ENCODE results near the gene PLCL1.

Gene PLCL1

DNA sequence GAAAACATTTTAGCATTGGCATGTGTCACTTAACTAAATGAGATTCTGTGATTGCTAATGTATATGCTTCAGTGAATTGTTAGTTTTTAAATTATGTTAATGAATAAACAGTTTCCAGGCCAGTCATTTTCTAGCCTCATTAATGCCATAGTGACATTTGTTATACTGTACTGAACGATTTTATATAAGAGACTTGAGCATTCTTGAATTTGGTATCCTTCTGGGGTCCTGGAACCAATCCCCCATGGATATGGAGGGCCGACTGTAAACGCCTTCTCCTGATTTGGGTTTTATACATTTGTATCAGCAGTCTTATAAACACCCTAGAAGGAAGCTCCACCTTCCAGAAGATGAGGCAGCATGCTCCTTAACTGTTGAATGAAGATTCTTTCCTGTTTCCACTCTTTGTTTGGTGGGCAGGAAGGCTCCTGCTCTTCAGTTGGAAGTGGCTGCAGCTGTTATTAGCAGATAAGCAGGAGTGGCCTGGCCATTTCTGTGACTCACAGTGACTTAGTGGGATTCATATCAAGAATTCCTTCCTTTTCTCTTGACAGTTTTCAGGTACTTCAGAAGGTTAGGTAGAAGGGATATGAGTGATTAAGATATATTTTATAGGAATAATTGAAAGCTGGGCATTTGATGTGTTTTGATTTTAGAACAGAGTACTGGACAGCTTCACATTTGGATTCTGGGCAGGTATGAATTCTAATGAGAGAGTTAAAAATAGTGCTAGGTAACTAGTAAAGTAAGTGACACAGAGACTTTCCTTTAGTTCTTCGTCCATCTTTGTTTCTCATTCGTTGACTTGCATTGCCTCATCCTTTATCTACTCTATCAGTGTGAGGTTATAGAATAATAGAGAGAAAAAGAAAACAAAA lies 124.9 kb downstream of the PLCL1 start:
- Histone ChIP-seq H3K36me3 (ENCODE audit: control insufficient read depth, insufficient read depth, low read length) (no peaks in the 10 kb centered on the region), H3K4me3 (ENCODE audit: low read depth, low read length) (no peak overlapping the region), H3K4me1 (ENCODE audit: control insufficient read depth, insufficient read depth, low read length) (no peaks in the 10 kb centered on the region), H3K9me3 (ENCODE audit: control insufficient read depth, insufficient read depth, low read depth, low read length) (0 out of 2 replicates have a peak, but pooled peaks cover 2% of the 10 kb centered on the region), H3K27me3 (ENCODE audit: control insufficient read depth, insufficient read depth, low read length) (no peaks in the 10 kb centered on the region), H3K27ac (ENCODE audit: low read depth, low read length) (no peak overlapping the region), H3K9ac (ENCODE audit: low read length) (no peak overlapping the region)

DNA sequence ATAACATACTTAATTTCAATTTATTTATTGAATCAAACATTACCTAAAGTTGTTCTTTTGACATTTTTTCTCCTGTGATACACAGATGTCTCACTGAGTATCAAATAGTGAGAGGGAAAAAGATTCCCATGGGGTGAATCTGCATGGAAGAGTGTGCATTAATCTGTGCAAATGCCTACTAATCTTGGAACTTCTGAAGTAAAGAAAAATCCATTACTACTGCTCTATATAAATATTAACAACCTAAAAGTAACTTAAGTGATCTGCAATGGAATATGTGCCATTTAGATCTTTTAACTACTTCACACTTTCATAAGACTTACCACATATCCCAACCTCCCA lies 125.5 kb downstream of the PLCL1 start:
- Histone ChIP-seq H3K4me3 (ENCODE audit: low read depth, low read length) (no peak overlapping the region), H3K9ac (ENCODE audit: low read length) (no peak overlapping the region), H3K36me3 (ENCODE audit: control insufficient read depth, insufficient read depth, low read length) (no peaks in the 10 kb centered on the region), H3K27ac (ENCODE audit: low read depth, low read length) (no peak overlapping the region), H3K9me3 (ENCODE audit: control insufficient read depth, insufficient read depth, low read depth, low read length) (no peaks in the 10 kb centered on the region), H3K27me3 (ENCODE audit: control insufficient read depth, insufficient read depth, low read length) (no peaks in the 10 kb centered on the region), H3K4me1 (ENCODE audit: control insufficient read depth, insufficient read depth, low read length) (no peaks in the 10 kb centered on the region)

DNA sequence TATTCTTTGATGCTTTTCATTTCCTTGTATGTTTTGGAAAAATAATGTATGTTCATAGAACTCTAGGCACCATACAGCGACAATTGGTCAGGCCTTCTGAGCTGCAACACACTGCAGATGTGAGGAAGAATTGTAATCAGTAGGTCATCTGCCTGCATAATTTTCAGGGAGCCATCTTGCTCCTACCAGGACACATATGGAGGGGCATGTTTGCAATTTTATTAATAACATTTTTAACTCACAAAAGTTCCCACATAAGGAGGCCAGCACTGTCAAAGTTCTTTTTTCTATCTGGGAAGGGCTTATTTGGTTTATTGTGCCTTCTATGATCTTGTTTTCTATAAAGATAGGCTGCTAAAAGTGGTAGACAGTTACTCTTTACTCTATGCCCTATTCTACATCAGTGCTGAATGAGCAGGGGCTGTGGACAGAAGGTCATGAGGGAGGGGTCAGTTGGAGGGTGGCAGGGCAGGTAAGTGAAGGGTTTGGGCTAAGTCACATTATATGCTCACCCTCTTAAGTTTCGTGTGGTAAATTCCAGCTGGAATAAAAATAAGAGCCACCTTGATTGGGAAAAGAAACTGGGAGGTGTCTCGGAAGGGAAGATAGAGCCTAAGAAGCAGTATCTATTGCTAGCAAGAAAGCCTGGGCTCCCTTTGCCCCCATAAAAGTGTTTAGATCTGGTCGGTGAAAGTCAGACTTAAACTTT lies 126.3 kb downstream of the PLCL1 start:
- Histone ChIP-seq H3K27ac (ENCODE audit: low read depth, low read length) (no peak overlapping the region), H3K27me3 (ENCODE audit: control insufficient read depth, insufficient read depth, low read length) (no peaks in the 10 kb centered on the region), H3K36me3 (ENCODE audit: control insufficient read depth, insufficient read depth, low read length) (no peaks in the 10 kb centered on the region), H3K9ac (ENCODE audit: low read length) (no peak overlapping the region), H3K9me3 (ENCODE audit: control insufficient read depth, insufficient read depth, low read depth, low read length) (no peaks in the 10 kb centered on the region), H3K4me1 (ENCODE audit: control insufficient read depth, insufficient read depth, low read length) (no peaks in the 10 kb centered on the region), H3K4me3 (ENCODE audit: low read depth, low read length) (no peak overlapping the region)

DNA sequence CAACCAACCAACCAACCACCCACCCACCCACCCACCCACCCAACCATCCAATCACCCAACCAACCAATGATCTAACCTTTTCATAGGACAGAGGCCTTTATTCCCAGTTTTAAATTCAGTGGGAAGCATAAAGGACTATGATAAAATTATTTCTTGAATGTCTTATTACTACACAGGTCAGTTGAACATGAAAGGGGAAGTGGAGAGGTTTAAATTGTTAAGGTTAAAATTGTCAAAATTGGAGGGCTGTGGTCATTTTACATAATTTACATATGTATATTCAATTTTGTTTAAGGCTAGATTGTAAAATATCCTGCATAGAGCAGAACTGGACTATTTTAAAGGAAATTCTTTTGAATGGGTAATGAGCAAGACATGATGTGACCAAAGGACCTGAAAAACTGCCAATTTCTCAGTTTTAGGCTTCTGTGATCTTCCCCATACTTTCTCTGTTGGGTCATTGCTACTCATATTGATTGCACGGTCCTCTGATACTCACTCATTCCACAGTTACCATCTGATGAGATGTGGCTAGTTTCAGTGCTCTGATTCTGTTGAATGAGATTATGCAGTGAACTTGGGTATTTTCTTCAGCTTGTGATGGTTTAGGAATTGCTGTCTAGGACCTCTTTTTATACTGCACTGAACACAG lies 127.4 kb downstream of the PLCL1 start:
- H3K4me1 ChIP-seq (ENCODE audit: control insufficient read depth, insufficient read depth, low read length), result no peaks in the 10 kb centered on the region

DNA sequence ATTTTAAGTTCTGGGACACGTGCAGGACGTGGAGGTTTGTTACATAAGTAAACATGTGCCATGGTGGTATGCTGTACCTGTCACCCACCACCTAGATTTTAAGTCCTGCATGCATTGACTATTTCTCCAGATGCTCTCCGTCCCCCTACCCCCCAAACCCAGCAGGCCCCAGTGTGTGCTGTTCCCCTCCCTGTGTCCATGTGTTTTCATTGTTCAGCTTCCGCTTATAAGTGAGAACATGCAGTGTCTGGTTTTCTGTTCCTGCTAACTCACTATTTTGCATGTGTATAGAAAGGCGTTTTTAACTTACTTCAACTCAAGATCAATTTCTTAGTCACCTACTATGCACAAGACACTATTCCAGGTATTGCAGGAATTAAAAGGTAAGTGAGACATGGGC lies 128.0 kb downstream of the PLCL1 start:
- Histone ChIP-seq H3K4me3 (ENCODE audit: low read depth, low read length) (no peak overlapping the region), H3K27me3 (ENCODE audit: control insufficient read depth, insufficient read depth, low read length) (no peaks in the 10 kb centered on the region), H3K9me3 (ENCODE audit: control insufficient read depth, insufficient read depth, low read depth, low read length) (no peaks in the 10 kb centered on the region), H3K9ac (ENCODE audit: low read length) (no peak overlapping the region), H3K27ac (ENCODE audit: low read depth, low read length) (no peak overlapping the region), H3K4me1 (ENCODE audit: control insufficient read depth, insufficient read depth, low read length) (no peaks in the 10 kb centered on the region), H3K36me3 (ENCODE audit: control insufficient read depth, insufficient read depth, low read length) (no peaks in the 10 kb centered on the region)

More for the DNA sequence above, 127.4 kb downstream of the PLCL1 start:
- H3K9me3 ChIP-seq (ENCODE audit: control insufficient read depth, insufficient read depth, low read depth, low read length), result no peaks in the 10 kb centered on the region
- no peak overlapping the region for H3K27ac ChIP-seq (ENCODE audit: low read depth, low read length)
- no peak overlapping the region for H3K9ac ChIP-seq (ENCODE audit: low read length)
- H3K27me3 ChIP-seq (ENCODE audit: control insufficient read depth, insufficient read depth, low read length), result no peaks in the 10 kb centered on the region
- no peak overlapping the region for H3K4me3 ChIP-seq (ENCODE audit: low read depth, low read length)
- no peaks in the 10 kb centered on the region for H3K36me3 ChIP-seq (ENCODE audit: control insufficient read depth, insufficient read depth, low read length)

DNA sequence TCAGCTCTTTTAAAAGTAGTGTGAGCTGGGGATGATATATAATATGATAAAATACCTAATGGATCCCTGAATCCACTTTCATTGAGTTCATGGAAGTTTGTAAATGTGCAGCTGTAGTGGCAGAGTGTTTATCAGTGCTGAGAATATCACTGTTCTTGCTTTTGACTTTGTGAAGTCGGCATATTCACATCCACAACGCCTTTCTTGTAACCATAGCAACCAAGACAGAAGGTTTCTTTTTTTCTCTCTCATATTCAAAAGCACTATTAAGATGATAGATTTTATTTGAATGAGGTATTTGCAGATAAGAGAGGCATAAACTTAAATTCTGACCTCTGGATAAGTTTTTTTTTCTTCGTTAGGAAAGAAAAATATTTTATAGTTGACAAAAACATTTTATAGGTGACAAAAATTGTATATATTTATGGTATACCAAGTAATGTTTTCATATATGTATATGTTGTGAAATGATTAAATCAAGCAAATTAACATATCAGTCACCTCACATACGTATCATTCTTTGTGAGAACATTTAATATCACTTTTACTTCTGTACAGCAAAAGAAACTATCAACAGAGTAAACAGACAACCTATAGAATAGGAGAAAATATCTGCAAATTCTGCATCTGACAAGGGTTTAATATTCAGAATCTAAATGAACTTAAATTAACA lies 130.0 kb downstream of the PLCL1 start:
- H3K9ac ChIP-seq (ENCODE audit: low read length), result no peak overlapping the region
- H3K4me1 ChIP-seq (ENCODE audit: control insufficient read depth, insufficient read depth, low read length), result no peaks in the 10 kb centered on the region
- no peaks in the 10 kb centered on the region for H3K36me3 ChIP-seq (ENCODE audit: control insufficient read depth, insufficient read depth, low read length)
- H3K27me3 ChIP-seq (ENCODE audit: control insufficient read depth, insufficient read depth, low read length), result no peaks in the 10 kb centered on the region
- H3K4me3 ChIP-seq (ENCODE audit: low read depth, low read length), result no peak overlapping the region
- H3K9me3 ChIP-seq (ENCODE audit: control insufficient read depth, insufficient read depth, low read depth, low read length), result no peaks in the 10 kb centered on the region
- H3K27ac ChIP-seq (ENCODE audit: low read depth, low read length), result no peak overlapping the region

DNA sequence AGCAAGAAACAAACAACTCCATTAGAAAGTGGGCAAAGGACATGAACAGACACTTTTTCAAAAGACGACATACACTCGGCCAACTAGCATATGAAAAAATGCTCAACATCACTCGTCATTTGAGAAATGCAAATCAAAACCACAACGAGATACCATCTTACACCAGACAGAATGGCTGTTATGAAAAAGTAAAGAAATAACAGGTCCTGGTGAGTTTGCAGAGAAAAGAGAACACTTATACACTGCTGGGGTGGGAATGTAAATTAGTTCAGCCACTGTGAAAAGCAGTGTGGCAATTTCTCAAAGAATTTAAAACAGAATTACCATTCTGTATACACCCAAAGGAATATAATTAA lies 130.5 kb downstream of the PLCL1 start:
- no peaks in the 10 kb centered on the region for H3K4me1 ChIP-seq (ENCODE audit: control insufficient read depth, insufficient read depth, low read length)
- no peak overlapping the region for H3K4me3 ChIP-seq (ENCODE audit: low read depth, low read length)
- no peaks in the 10 kb centered on the region for H3K27me3 ChIP-seq (ENCODE audit: control insufficient read depth, insufficient read depth, low read length)
- H3K27ac ChIP-seq (ENCODE audit: low read depth, low read length), result no peak overlapping the region
- no peak overlapping the region for H3K9ac ChIP-seq (ENCODE audit: low read length)
- H3K9me3 ChIP-seq (ENCODE audit: control insufficient read depth, insufficient read depth, low read depth, low read length), result no peaks in the 10 kb centered on the region
- H3K36me3 ChIP-seq (ENCODE audit: control insufficient read depth, insufficient read depth, low read length), result no peaks in the 10 kb centered on the region

DNA sequence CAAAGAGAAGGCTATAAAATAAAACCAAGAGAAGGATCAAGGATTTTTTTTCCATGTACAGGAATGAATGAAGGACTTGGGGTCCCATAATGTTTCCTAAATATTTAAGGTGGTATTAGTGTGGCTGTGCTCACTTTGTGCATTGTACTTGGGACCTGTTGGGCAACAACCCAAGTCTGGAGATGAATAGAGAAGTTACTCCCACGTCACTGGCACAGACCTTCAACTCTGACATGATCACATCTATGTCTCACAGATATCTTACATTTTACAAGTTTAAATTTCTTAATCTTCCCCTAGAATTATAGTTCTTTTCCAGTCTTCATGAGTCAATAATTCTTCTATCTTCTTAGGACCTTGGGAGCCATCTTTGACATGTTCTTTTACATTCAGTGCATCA lies 133.4 kb downstream of the PLCL1 start:
- Histone ChIP-seq H3K9ac (ENCODE audit: low read length) (no peak overlapping the region), H3K27me3 (ENCODE audit: control insufficient read depth, insufficient read depth, low read length) (no peaks in the 10 kb centered on the region), H3K36me3 (ENCODE audit: control insufficient read depth, insufficient read depth, low read length) (no peaks in the 10 kb centered on the region), H3K4me1 (ENCODE audit: control insufficient read depth, insufficient read depth, low read length) (no peaks in the 10 kb centered on the region), H3K9me3 (ENCODE audit: control insufficient read depth, insufficient read depth, low read depth, low read length) (no peaks in the 10 kb centered on the region), H3K4me3 (ENCODE audit: low read depth, low read length) (no peak overlapping the region), H3K27ac (ENCODE audit: low read depth, low read length) (no peak overlapping the region)

DNA sequence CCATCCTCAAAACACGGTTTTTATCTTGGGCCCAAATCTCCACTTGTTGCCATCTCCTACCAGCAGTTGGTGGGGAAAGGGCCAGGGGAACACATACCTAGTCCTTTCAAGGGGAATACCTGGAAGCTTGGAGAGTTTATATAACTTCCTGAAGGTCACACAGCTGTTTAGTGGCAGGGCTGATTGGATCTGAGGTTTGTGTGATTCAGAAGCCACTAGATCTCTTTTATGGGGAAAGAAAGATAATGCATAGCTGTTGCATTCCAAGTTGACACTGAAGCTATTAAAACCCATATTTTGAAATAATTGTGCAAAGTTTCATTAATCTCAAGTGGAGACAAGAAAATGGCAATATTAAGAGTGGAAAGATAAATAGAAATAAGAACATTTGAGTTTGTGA lies 134.2 kb downstream of the PLCL1 start:
- no peaks in the 10 kb centered on the region for H3K4me1 ChIP-seq (ENCODE audit: control insufficient read depth, insufficient read depth, low read length)
- H3K27me3 ChIP-seq (ENCODE audit: control insufficient read depth, insufficient read depth, low read length), result no peaks in the 10 kb centered on the region
- H3K4me3 ChIP-seq (ENCODE audit: low read depth, low read length), result no peak overlapping the region
- H3K9me3 ChIP-seq (ENCODE audit: control insufficient read depth, insufficient read depth, low read depth, low read length), result no peaks in the 10 kb centered on the region
- H3K9ac ChIP-seq (ENCODE audit: low read length), result no peak overlapping the region
- H3K27ac ChIP-seq (ENCODE audit: low read depth, low read length), result no peak overlapping the region
- no peaks in the 10 kb centered on the region for H3K36me3 ChIP-seq (ENCODE audit: control insufficient read depth, insufficient read depth, low read length)

DNA sequence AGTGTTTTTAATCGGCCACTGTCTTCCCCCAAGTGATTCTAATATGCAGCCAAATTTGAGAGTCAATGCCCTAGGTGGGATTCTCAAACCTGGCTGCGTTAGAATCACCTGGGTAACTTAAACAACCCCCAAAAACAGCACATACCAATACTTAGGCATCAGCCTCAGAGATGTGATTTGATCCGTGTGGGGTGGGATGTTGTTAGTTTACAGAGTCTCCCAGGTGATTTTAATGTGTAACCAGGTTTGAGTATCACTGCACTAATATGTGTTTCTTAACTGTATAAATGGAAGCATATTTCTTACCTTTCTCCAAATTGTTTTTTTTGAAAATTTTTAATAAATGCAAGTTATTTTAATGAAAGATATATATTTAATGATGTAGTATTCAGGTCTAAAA lies 135.4 kb downstream of the PLCL1 start:
- no peaks in the 10 kb centered on the region for H3K27me3 ChIP-seq (ENCODE audit: control insufficient read depth, insufficient read depth, low read length)
- no peak overlapping the region for H3K9ac ChIP-seq (ENCODE audit: low read length)
- H3K4me1 ChIP-seq (ENCODE audit: control insufficient read depth, insufficient read depth, low read length), result no peaks in the 10 kb centered on the region

DNA sequence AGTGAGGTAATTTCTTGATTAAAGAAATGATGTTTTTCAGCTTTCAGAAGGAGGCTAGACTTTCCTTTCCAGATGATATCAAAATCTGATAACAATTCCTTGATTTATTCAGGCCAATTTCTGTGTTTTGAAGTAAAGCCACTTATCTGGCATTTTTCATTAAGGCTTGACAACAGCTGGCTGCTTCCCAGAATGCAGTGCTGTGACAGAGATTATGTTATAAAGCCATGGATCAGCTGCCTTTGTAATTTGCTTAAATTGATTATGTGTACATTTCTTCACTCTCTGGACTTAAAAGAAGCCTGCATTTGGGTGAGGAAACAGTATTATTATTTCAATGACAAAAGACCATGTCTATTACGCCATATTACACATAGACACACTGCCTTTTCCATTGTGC lies 136.0 kb downstream of the PLCL1 start:
- Histone ChIP-seq H3K9ac (ENCODE audit: low read length) (no peak overlapping the region), H3K9me3 (ENCODE audit: control insufficient read depth, insufficient read depth, low read depth, low read length) (no peaks in the 10 kb centered on the region), H3K36me3 (ENCODE audit: control insufficient read depth, insufficient read depth, low read length) (no peaks in the 10 kb centered on the region), H3K4me3 (ENCODE audit: low read depth, low read length) (no peak overlapping the region), H3K27me3 (ENCODE audit: control insufficient read depth, insufficient read depth, low read length) (no peaks in the 10 kb centered on the region), H3K4me1 (ENCODE audit: control insufficient read depth, insufficient read depth, low read length) (no peaks in the 10 kb centered on the region), H3K27ac (ENCODE audit: low read depth, low read length) (no peak overlapping the region)

More for the DNA sequence above, 135.4 kb downstream of the PLCL1 start:
- Histone ChIP-seq H3K9me3 (ENCODE audit: control insufficient read depth, insufficient read depth, low read depth, low read length) (no peaks in the 10 kb centered on the region), H3K4me3 (ENCODE audit: low read depth, low read length) (no peak overlapping the region), H3K27ac (ENCODE audit: low read depth, low read length) (no peak overlapping the region), H3K36me3 (ENCODE audit: control insufficient read depth, insufficient read depth, low read length) (no peaks in the 10 kb centered on the region)
